Nephron progenitor cell (in vitro differentiated cells): ENCODE measurements around the gene AMPD3.

Experiments
- DNase-seq: peaks from one replicate; pipeline ENCODE4 v3.0.0; 2021
- H3K27ac Mint-ChIP-seq: 2 replicates; pipeline ENCODE4 v1.8.0; 2021; ENCODE audit warnings: mild to moderate bottlenecking, moderate library complexity, mixed read lengths
- H3K27me3 Mint-ChIP-seq: 2 replicates; pipeline ENCODE4 v1.8.0; 2021; ENCODE audit warnings: mild to moderate bottlenecking, low read depth, mixed read lengths; ENCODE audit not compliant: poor library complexity
- H3K36me3 Mint-ChIP-seq: 2 replicates; pipeline ENCODE4 v1.8.0; 2021; ENCODE audit warnings: low read depth, mixed read lengths
- H3K4me1 Mint-ChIP-seq: 2 replicates; pipeline ENCODE4 v1.8.0; 2021; ENCODE audit warnings: mixed read lengths
- H3K4me3 Mint-ChIP-seq: 2 replicates; pipeline ENCODE4 v1.8.0; 2021; ENCODE audit warnings: mild to moderate bottlenecking, moderate library complexity, mixed read lengths
- H3K9me3 Mint-ChIP-seq: 2 replicates; pipeline ENCODE4 v1.8.0; 2021; ENCODE audit warnings: mild to moderate bottlenecking, moderate library complexity, mixed read lengths
- CTCF ChIP-seq: fragments of 200-600 bp; sonication (generic); IDR thresholded peaks from 2 replicates; pipeline ENCODE4 v1.5.0; 2021; ENCODE audit warnings: antibody characterized with exemption

Gene AMPD3

GRCh38 chr11:10490032-10490397 is 35.0 kb downstream of the AMPD3 start:
- peaks cover 36% of the 10 kb centered on the region for H3K36me3 Mint-ChIP-seq
- no peak for DNase-seq
- H3K27me3 Mint-ChIP-seq: peaks cover 6% of the 10 kb centered on the region
- peaks cover 51% of the 10 kb centered on the region for H3K4me1 Mint-ChIP-seq
- peak overlapping the region; percentile 37 for H3K4me3 Mint-ChIP-seq
- H3K9me3 Mint-ChIP-seq: no peaks in the 10 kb centered on the region
- peak overlapping the region; percentile 90 for H3K27ac Mint-ChIP-seq
- no peak for TF ChIP-seq CTCF

DNA sequence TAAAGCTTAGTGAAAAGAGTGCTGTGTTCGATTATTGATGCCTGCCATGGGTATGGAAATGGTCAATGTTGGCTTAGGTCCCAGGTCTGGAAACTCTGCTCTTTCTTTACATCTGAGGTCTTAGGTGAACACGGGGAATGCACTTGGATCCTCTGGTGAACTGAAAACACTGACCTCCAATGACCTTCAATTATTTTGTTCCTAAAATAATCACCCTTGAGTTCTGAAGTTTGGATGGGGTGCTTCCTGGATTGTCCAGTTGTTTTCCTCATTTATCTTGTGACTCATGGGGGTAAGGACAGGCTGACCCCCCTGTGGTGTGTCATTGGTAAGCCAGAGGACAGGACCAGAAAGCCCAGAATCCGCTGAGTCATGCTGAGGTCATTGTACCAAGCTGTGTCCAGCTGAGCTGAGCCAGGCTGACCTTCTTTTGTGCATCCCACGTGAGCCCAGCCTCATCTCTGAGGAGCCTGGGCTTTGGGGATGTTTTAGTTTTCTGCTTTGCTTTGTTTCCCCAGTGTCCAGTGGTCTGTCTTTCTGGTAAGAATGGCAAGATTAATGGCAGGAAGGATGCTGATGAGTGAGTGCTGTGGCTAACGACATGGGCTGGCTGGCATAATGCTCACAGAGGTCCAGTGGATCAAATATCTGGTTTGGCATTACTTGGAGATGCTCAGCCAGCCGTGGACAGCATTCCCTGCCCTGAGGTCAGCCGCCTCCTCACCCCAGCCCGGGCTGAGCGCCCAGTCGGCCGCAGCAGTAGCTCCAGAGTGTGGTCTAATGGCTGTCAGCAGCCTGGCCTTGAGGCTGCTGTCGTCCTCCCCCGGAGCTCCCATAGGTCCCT is 35.6 kb downstream of the AMPD3 start:
- peaks cover 6% of the 10 kb centered on the region for H3K27me3 Mint-ChIP-seq
- no peaks in the 10 kb centered on the region for H3K9me3 Mint-ChIP-seq
- DNase-seq: peak; percentile 63
- peaks cover 38% of the 10 kb centered on the region for H3K36me3 Mint-ChIP-seq
- peak overlapping the region; percentile 90 for H3K27ac Mint-ChIP-seq
- H3K4me3 Mint-ChIP-seq: no peak overlapping the region
- no peak for TF ChIP-seq CTCF
- H3K4me1 Mint-ChIP-seq: peaks cover 51% of the 10 kb centered on the region

GRCh38 chr11:10492084-10492483 is 37.0 kb downstream of the AMPD3 start:
- H3K9me3 Mint-ChIP-seq: no peaks in the 10 kb centered on the region
- H3K4me1 Mint-ChIP-seq: peaks cover 61% of the 10 kb centered on the region
- DNase-seq: no peak
- H3K27ac Mint-ChIP-seq: peak overlapping the region; percentile 17
- H3K4me3 Mint-ChIP-seq: no peak overlapping the region
- peaks cover 9% of the 10 kb centered on the region for H3K27me3 Mint-ChIP-seq
- no peak for TF ChIP-seq CTCF
- peaks cover 38% of the 10 kb centered on the region for H3K36me3 Mint-ChIP-seq

DNA sequence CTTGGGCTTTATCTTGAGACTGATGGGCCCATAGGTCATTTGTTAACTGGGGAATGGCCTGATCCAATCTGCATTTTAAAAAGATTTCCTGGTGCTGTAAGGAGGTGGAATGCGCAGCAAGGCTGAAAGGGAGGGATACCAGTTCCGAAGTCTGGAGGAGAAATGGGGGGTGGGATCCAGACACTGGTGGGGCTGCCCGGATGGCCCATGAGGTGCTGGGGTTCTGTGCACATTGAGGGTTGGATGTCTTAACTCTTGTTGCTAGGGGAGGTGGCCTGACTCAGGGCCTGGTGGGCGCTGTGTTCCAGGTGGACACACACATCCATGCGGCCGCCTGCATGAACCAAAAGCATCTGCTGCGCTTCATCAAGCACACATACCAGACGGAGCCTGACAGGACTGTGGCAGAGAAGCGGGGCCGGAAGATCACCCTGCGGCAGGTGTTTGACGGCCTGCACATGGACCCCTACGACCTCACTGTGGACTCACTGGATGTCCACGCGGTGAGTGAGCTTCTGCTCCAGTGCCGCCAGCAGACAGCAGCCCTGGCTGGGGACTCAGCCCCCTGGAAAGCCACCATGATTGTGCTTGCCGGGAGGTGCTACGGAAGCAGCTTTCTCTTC is 38.1 kb downstream of the AMPD3 start:
- DNase-seq: no peak
- TF ChIP-seq CTCF: no peak
- no peak overlapping the region for H3K27ac Mint-ChIP-seq
- peaks cover 38% of the 10 kb centered on the region for H3K36me3 Mint-ChIP-seq
- peaks cover 64% of the 10 kb centered on the region for H3K4me1 Mint-ChIP-seq
- no peak overlapping the region for H3K4me3 Mint-ChIP-seq
- no peaks in the 10 kb centered on the region for H3K9me3 Mint-ChIP-seq
- H3K27me3 Mint-ChIP-seq: peaks cover 8% of the 10 kb centered on the region

DNA sequence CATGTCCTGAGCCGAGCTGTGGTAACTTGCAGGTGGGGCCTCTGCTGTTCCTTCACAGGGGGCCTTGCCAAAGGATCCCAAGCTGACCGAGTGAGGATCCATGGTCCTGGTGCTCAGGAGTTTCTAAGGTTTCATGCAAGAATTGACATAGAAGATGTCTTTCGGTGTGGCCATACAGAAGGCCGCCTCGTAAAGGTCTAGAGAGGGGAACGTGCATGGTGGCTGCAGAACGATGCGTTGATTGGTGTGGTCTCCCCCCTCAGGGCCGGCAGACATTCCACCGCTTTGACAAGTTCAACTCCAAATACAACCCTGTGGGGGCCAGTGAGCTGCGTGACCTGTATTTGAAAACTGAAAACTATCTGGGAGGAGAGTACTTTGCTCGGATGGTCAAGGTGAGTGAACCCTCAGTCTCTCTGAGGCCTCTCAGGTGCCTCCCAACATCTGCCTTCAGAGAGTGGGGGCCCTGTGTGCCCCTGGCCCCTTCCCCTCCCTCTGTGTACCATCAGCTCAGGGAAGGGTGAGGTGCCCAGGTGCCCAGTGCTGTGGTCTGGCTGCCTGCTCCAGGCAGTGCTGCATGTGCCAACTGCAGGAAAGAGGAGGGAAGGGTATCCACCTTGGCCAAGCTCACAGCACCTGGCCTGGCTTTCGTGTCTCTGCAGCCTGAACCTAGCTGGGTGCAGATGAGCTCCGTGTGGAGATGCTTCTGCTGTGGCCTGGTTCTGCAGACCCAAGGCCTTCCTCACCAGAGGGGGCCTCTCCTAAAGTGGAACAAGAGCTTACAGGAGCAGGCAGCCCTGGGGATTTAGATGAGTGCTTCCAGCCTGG is 39.8 kb downstream of the AMPD3 start:
- Mint-ChIP-seq H3K9me3 (no peaks in the 10 kb centered on the region), H3K36me3 (peaks cover 38% of the 10 kb centered on the region), H3K27ac (no peak overlapping the region), H3K4me1 (peaks cover 61% of the 10 kb centered on the region), H3K27me3 (peaks cover 6% of the 10 kb centered on the region), H3K4me3 (no peak overlapping the region)
- DNase-seq: no peak
- TF ChIP-seq CTCF: no peak
